Measurements from ENCODE around the gene PREX1.

DNA sequence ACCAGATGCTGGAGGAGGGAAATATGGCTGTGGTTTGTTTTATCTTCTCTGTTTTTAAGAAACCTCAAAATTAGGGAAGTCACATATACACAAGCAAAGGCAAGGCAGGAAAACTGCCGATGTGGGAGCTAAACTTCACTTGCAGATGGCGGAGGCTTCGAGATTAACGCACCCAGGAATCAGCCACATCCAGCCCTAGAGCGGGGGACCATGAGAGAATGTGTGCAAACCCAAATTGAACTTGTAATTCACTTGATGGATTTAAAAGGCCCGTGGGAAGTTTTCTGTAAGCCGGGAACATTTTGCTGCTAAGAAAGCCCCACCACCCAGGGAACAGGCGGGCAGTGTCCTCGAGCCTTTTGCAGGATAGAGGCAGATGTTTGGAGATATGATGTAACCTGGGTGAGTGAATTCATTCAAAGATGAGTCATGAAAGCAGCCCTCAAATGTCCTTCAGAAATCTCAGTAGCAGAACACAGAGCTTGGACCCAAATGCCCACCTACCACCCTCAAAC, 39.9 kb downstream of the PREX1 start:
- TF ChIP-seq EZH2 (IDR thresholded peaks at IDR 0.05; ENCODE audit: borderline replicate concordance, low read depth, low read length, severe bottlenecking) (no peak), POLR2AphosphoS5 (IDR thresholded peaks at IDR 0.05; ENCODE audit: insufficient read depth, low read depth, low read length) (no peak), MYC (IDR thresholded peaks at IDR 0.05; ENCODE audit: low read depth, low read length) (no peak), POLR2A (IDR thresholded peaks at IDR 0.05; ENCODE audit: low read depth, low read length) (no peak)
- TF ChIP-seq, protein P1, sequence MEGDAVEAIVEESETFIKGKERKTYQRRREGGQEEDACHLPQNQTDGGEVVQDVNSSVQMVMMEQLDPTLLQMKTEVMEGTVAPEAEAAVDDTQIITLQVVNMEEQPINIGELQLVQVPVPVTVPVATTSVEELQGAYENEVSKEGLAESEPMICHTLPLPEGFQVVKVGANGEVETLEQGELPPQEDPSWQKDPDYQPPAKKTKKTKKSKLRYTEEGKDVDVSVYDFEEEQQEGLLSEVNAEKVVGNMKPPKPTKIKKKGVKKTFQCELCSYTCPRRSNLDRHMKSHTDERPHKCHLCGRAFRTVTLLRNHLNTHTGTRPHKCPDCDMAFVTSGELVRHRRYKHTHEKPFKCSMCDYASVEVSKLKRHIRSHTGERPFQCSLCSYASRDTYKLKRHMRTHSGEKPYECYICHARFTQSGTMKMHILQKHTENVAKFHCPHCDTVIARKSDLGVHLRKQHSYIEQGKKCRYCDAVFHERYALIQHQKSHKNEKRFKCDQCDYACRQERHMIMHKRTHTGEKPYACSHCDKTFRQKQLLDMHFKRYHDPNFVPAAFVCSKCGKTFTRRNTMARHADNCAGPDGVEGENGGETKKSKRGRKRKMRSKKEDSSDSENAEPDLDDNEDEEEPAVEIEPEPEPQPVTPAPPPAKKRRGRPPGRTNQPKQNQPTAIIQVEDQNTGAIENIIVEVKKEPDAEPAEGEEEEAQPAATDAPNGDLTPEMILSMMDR (IDR thresholded peaks at IDR 0.05; ENCODE audit: extremely low read depth in 1 of 2, insufficient read depth in 1 of 2, low read depth in 1 of 2, low read length in 2 of 2) = no peak
